Measurements from ENCODE around the gene CEACAM4. TPM values are rescaled to one million over a fixed set of nuclear protein-coding genes. Genes with fewer than 3 reads are reported as not detected.

CEACAM4 gene
- total and polyA plus RNA-seq, 2 of the 4 experiments (the other 2 are of a cell fraction): not detected

GRCh38 chr19:41590936-41591335 is 35.9 kb downstream of the CEACAM4 start:
- no peak for TF ChIP-seq RFX5 (IDR thresholded peaks at IDR 0.05; ENCODE audit: low read depth, low read length)
- no peak for TF ChIP-seq USF2 (IDR thresholded peaks at IDR 0.05; ENCODE audit: low read depth, low read length)
- TF ChIP-seq FOS (IDR thresholded peaks at IDR 0.05; ENCODE audit: low read depth, low read length): no peak
- no peak for TF ChIP-seq CHD1 (IDR thresholded peaks at IDR 0.05; ENCODE audit: low read depth, low read length)
- no peak for TF ChIP-seq BHLHE40 (IDR thresholded peaks at IDR 0.05; ENCODE audit: low read depth, low read length)
- TF ChIP-seq POLR2A (IDR thresholded peaks at IDR 0.05; ENCODE audit: low read depth, low read length): no peak
- no peak for TF ChIP-seq NFE2L2 (IDR thresholded peaks at IDR 0.05; ENCODE audit: low read depth, low read length)
- TF ChIP-seq MAZ (IDR thresholded peaks at IDR 0.05; ENCODE audit: borderline replicate concordance, low read depth, low read length): no peak
- no peak for TF ChIP-seq MXI1 (IDR thresholded peaks at IDR 0.05; ENCODE audit: borderline replicate concordance, low read depth, low read length)
- TF ChIP-seq SMC3 (IDR thresholded peaks at IDR 0.05; ENCODE audit: low read depth, low read length): no peak
- TF ChIP-seq ELK1 (IDR thresholded peaks at IDR 0.05; ENCODE audit: borderline replicate concordance, low read depth, low read length): no peak
- no peak for TF ChIP-seq MAFK (IDR thresholded peaks at IDR 0.05; ENCODE audit: low read depth, low read length)
- TF ChIP-seq RCOR1 (IDR thresholded peaks at IDR 0.05; ENCODE audit: insufficient replicate concordance, low read length): no peak
- TF ChIP-seq RAD21 (IDR thresholded peaks at IDR 0.05; ENCODE audit: low read length): no peak
- no peak for TF ChIP-seq CEBPB (IDR thresholded peaks at IDR 0.05; ENCODE audit: low read depth, low read length)
- no peak for TF ChIP-seq CTCF (conservative IDR thresholded peaks at IDR 0.05; ENCODE audit: low read depth, low read length)
- H3K27ac ChIP-seq (ENCODE audit: insufficient read depth, low read length): no peak overlapping the region
- H3K4ac ChIP-seq (ENCODE audit: low read depth, low read length): no peak overlapping the region
- H3K79me1 ChIP-seq (ENCODE audit: low read depth in 1 of 2, low read length in 2 of 2): no peaks in the 10 kb centered on the region
- no peak overlapping the region for H4K91ac ChIP-seq (ENCODE audit: insufficient read depth, low read depth, low read length)
- H2BK5ac ChIP-seq (ENCODE audit: low read depth, low read length, poor library complexity, severe bottlenecking): no peak overlapping the region
- no peak overlapping the region for H2AK9ac ChIP-seq (replicated peaks; ENCODE audit: low read depth, low read length, poor library complexity)
- no peaks in the 10 kb centered on the region for H3K36me3 ChIP-seq (ENCODE audit: control insufficient read depth, insufficient read depth, low read length)
- H3K4me2 ChIP-seq (ENCODE audit: low read depth, low read length): no peak overlapping the region
- no peak overlapping the region for H3K4me3 ChIP-seq (ENCODE audit: insufficient read depth, low read depth, low read length)
- ChIA-PET CTCF (no interaction called here), POLR2A (ENCODE audit: unreplicated experiment) (no interaction called here)
- H3K23ac ChIP-seq (ENCODE audit: low read depth, low read length): no peak overlapping the region
- H2BK15ac ChIP-seq (ENCODE audit: low read depth, low read length): no peak overlapping the region
- H4K20me1 ChIP-seq (ENCODE audit: insufficient read depth, low read length): no peaks in the 10 kb centered on the region; the same call in 1 of the 2 replicates
- H3K4me1 ChIP-seq (ENCODE audit: control insufficient read depth, insufficient read depth, low read length): no peaks in the 10 kb centered on the region
- H3K9ac ChIP-seq (ENCODE audit: low read depth, low read length): no peak overlapping the region
- H3K56ac ChIP-seq (ENCODE audit: extremely low read depth, insufficient read depth, low read length): no peak overlapping the region
- H2AK5ac ChIP-seq (ENCODE audit: low read depth, low read length): no peak overlapping the region
- ATAC-seq (ENCODE audit: low read depth) (no peak), DNase-seq (no peak)
- H3K27me3 ChIP-seq (ENCODE audit: control insufficient read depth, insufficient read depth, low read length): no peaks in the 10 kb centered on the region
- H3K9me3 ChIP-seq (ENCODE audit: control insufficient read depth, insufficient read depth, low read length): no peaks in the 10 kb centered on the region
- H2BK120ac ChIP-seq (ENCODE audit: low read depth, low read length): no peak overlapping the region
- BruUV-seq (replicated peaks): no TSS peak
- intact Hi-C loops (cut with micrococcal nuclease) (no loop called here), dilution Hi-C loops (cut with HindIII; ENCODE audit: low sequenced_read_pairs, unreplicated experiment) (no loop called here), in situ Hi-C loops (cut with MboI; ENCODE audit: low sequenced_read_pairs) (no loop called here)
- no peak overlapping the region for H2AFZ ChIP-seq (replicated peaks; ENCODE audit: low read length, poor library complexity)
- H3K18ac ChIP-seq (ENCODE audit: low read depth, low read length): no peak overlapping the region
- no peak overlapping the region for H4K8ac ChIP-seq (ENCODE audit: low read depth in 2 of 2, low read length in 2 of 2)
- no peaks in the 10 kb centered on the region for H3K9me1 ChIP-seq (ENCODE audit: insufficient read depth, low read length)
- H2BK20ac ChIP-seq (ENCODE audit: low read depth, low read length): no peak overlapping the region
- H4K5ac ChIP-seq (ENCODE audit: low read depth, low read length): no peak overlapping the region
- H3K14ac ChIP-seq (replicated peaks; ENCODE audit: low read depth, low read length): no peak overlapping the region
